Posterior vena cava (tissue), 2 donors: ENCODE results near the gene MOBP. TPM values are rescaled to one million over a fixed set of nuclear protein-coding genes. Genes with fewer than 3 reads are reported as not detected.

Experiments used
- DNase-seq: peaks from one replicate; pipeline ENCODE4 v3.0.0-alpha.2; 2020; ENCODE audit warnings: low spot score
- intact Hi-C, 2 donors: fragments of 100-400 bp; cut with DNase I; formaldehyde crosslinking; loops; one replicate each; pipeline versions ENCODE4 v1.14.1 to v1.14.2; 2022 to 2023
- total RNA-seq, 2 donors: library from RNA; stranded (reverse); fragmentation: NEBNext Ultra II Directional; extraction: Animal tissue kit (Norgen Biotek cat#: 25700); gene quantifications; one replicate each; pipeline ENCODE4 v1.2.1, GENCODE V29; 2021
- donor health status: DM: yes; HTN: yes; CAD: no.
- donor health status: DM: yes; HTN: yes; CAD: no.

Gene MOBP
- total RNA-seq, 2 donors from 2014 or later: 0.19 TPM; not detected in 1

- intact Hi-C loops: no loop called here
- DNase-seq: no peak
Observed at GRCh38 chr3:39479701-39480414, 12.4 kb downstream of the MOBP start.

DNA sequence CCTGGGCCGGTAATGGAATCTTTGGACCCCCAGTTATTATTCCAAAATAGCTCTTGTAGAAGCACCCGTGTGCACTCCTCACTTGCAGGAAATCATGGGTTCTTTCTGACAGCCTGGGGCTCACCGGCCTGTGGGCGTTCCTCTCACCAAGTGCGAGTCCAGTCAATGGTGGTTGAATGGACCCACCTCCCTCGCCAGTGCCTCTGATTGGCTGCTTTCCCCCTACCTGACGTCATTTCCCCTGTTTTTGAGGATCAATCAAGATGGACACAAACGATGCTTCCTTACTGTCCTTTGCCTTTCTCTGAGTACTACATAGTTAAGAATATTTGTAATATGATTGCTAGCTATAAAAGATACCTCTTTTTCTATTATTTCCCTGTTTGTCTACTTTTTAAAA, 18.1 kb downstream of the MOBP start:
- intact Hi-C loops: no loop called here
- DNase-seq: no peak

DNA sequence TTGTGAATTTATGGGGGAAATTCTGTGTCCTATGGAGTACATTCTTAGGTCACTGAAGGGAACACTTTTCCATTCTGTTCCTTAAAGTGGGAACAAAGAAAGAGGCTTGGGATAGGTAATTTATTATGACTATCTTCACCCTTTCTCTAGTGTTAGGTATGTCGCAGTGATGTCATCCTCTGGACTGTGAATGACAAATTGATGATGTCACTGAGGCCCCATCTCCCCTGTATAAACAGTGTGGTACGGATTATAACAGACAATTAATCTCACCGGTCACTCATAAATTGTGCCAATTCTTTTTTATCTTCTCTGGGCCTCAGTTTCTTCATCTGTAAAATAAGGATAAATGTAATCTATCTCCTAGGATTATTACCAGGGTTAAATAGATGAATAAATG, 23.5 kb downstream of the MOBP start:
- DNase-seq: no peak
- intact Hi-C loops: no loop called here

DNA sequence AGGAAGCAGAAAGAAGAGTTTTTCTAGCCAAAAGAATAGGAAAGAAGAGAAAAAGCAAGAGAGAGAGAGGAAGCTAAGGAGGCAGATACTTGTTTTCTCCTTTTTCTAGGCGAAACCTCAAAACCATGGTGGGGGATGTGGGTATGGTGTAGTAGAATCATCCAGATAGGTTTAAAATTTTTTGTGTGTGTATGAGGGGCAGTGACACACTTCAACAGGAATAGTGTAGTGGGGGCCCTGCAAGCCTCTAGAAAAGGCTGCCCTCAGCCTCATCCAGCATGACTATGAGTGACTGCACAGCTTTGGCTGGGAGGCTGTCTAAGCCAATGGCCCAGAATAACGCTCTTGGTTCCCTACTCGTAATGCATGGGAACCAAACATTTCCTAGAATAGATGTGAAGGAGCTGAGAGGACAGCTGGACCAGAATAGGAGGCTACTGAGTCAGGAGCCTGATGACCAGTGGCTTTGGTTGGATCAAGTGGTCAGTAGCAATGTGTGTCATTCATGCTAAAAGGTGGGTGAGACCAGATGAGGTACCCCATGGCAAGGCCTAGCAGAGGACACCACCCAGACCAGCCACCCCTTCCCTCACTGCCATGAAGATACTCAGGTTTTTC, 24.4 kb downstream of the MOBP start:
- no peak for DNase-seq
- intact Hi-C loops: no loop called here

DNA sequence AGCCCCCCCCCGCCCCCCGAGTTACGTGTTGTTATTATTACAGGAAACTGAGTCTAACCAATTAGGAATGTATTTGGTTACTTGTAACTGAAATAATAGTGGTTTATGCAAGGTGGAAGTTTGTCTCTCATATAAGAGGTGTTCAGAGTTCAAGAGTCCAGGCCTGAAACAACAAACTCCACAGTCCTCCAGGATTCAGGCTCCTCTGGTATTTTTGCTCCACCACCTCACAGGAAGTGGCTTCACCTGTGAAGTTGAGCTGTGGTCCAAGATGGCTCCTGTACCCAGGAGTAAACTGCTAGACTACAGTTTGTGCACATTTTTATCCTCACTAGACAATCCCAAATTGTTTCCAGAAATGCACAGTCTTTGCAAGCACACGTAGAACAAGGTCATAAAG, 27.3 kb downstream of the MOBP start:
- no peak for DNase-seq
- intact Hi-C loops: no loop called here

- DNase-seq: no peak
- intact Hi-C loops: no loop called here
Observed at GRCh38 chr3:39497753-39498152, 30.3 kb downstream of the MOBP start.

GRCh38 chr3:39499651-39500273, 32.3 kb downstream of the MOBP start:
- intact Hi-C loops: no loop called here
- no peak for DNase-seq

DNA sequence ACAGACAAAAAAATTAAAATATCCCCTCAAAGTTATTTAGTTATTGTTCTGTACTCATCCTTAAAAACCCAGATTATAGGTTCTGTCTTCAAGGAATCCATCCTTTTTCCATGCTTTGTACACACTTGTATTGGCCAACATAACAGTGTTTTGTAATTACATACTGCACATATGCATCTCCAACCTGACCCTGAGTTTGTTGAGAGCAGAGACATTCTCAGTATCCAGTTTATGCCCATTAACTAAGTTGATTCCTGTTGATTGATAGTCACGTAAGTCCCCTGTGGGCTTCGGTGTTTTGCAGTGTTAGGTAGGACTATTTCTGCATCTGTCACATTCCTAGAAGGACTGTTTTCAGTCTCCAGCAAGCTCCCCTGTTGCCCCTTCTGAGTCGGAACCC, 33.6 kb downstream of the MOBP start:
- DNase-seq: no peak
- intact Hi-C loops: no loop called here

- intact Hi-C loops: no loop called here
Observed at GRCh38 chr3:39501968-39502837, 34.7 kb downstream of the MOBP start.

GRCh38 chr3:39502838-39503145, 35.3 kb downstream of the MOBP start:
- intact Hi-C loops: no loop called here
- no peak for DNase-seq

More at GRCh38 chr3:39501968-39502837, 34.7 kb downstream of the MOBP start:
- DNase-seq: no peak

GRCh38 chr3:39505866-39506742, 38.6 kb downstream of the MOBP start:
- intact Hi-C loops: no loop called here
- no peak for DNase-seq

DNA sequence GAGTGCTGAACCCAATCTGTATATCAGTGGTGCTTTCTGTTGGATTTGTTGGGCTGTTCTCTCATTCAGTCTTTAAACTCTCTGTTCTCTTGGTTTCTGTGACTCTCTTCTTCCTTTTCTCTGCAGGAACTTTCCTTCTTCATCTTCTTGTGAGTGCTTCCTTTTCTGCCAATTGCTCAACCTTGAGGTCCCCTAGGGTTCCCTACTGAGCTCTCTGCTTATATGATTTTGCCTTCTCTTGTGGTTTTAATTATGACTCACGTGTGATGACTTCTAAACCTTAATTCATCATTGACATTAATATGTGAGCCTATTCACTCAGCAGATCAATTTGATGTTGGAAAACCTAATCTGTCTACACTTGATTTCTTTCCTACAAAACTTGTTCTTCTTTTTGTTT, 39.4 kb downstream of the MOBP start:
- intact Hi-C loops: no loop called here
- no peak for DNase-seq

- no peak for DNase-seq
- intact Hi-C loops: no loop called here
Observed at GRCh38 chr3:39513791-39514369, 46.4 kb downstream of the MOBP start.

DNA sequence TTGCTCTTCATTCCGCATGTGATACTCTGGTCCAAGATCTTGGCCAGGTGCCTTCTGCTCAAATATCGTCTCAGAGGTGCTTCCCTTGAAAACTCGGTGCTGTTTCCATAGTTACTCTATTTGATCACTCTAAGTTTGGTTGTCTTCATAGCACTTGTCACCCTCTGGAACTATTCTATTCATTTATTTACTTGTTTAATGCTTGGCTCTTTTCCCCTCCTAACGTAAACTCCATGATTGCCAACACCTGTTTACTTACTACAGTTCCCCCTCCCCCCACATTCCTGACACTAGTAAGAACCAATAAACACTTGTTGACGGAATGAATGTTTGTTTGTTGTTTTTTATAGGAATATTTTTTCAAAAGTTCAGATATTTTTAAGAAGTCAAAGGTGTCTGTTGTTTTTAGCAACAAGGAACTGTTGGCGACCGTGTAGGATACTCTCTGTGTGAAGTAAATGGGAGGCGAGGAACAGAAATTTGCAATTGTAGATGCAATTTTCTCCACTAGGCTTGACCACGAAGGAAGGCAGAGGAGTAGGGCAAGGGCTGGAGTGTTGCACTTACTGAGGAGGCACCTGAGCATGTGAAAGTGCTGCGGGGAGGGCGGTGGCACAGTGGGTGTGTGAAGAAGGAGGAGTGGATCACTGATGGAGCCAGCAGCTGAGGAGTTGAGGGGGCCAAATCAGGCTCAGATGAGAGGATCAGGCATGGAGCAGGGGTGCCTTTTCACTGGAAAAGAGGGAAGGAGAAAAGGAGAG, 48.4 kb downstream of the MOBP start:
- intact Hi-C loops: no loop called here
- no peak for DNase-seq

- intact Hi-C loops: no loop called here
Observed at GRCh38 chr3:39519103-39519502, 51.6 kb downstream of the MOBP start.

GRCh38 chr3:39519554-39520288, 52.2 kb downstream of the MOBP start:
- intact Hi-C loops: no loop called here
- no peak for DNase-seq

More at GRCh38 chr3:39519103-39519502, 51.6 kb downstream of the MOBP start:
- no peak for DNase-seq

GRCh38 chr3:39521456-39521855, 54.0 kb downstream of the MOBP start:
- no peak for DNase-seq

More at GRCh38 chr3:39521456-39521855, 54.0 kb downstream of the MOBP start:
- intact Hi-C loops: no loop called here
